K562 (cell line): Measurements from ENCODE around the gene HSD3B7. TPM values are rescaled to one million over a fixed set of nuclear protein-coding genes. Genes with fewer than 3 reads are reported as not detected.

ENCODE experiments used
- ESRRA ChIP-seq: fragments of 450-650 bp; IDR thresholded peaks from 2 replicates; pipeline ENCODE4 v1.6.1; 2014; ENCODE audit warnings: low read depth, mild to moderate bottlenecking, moderate library complexity, borderline replicate concordance
- FOS ChIP-seq: IDR thresholded peaks from 3 replicates; pipeline ENCODE4 v1.6.1; 2011; ENCODE audit not compliant: insufficient read length; ENCODE audit errors: extremely low read depth
- HDAC3 ChIP-seq: fragments of 450-650 bp; IDR thresholded peaks from 2 replicates; pipeline ENCODE4 v1.6.1; 2018; ENCODE audit warnings: borderline replicate concordance, mild to moderate bottlenecking, moderate library complexity; ENCODE audit not compliant: partially characterized antibody
- HDAC8 ChIP-seq: fragments of 450-650 bp; IDR thresholded peaks from 2 replicates; pipeline ENCODE4 v1.6.1; 2016; ENCODE audit warnings: mild to moderate bottlenecking, missing genetic modification characterization, moderate library complexity, missing compliant biosample characterization
- MIER1 ChIP-seq: fragments of 450-650 bp; IDR thresholded peaks from 2 replicates; pipeline ENCODE4 v1.6.1; 2016; ENCODE audit warnings: antibody characterized with exemption, mild to moderate bottlenecking, low read depth
- NFXL1 ChIP-seq: fragments of 450-650 bp; formaldehyde crosslinking; IDR thresholded peaks from 2 replicates; pipeline ENCODE4 v1.4.0; 2021; ENCODE audit warnings: mild to moderate bottlenecking
- WHSC1 ChIP-seq: IDR thresholded peaks from one replicate; pipeline ENCODE4 v1.6.1; 2012; ENCODE audit warnings: low read length, control low read depth, inconsistent platforms
- ZBTB17 ChIP-seq: fragments of 450-650 bp; formaldehyde crosslinking; IDR thresholded peaks from 2 replicates; pipeline ENCODE4 v1.4.0; 2020; ENCODE audit warnings: mild to moderate bottlenecking
- ZKSCAN8 ChIP-seq: fragments of 200-800 bp; sonication (Bioruptor generic); IDR thresholded peaks from 2 replicates; pipeline ENCODE4 v1.6.1; 2016; ENCODE audit warnings: missing genetic modification characterization, missing compliant biosample characterization
- ZNF133 ChIP-seq: fragments of 250-450 bp; sonication (Bioruptor Pico); IDR thresholded peaks from 2 replicates; pipeline ENCODE4 v1.4.0; 2020; ENCODE audit warnings: mild to moderate bottlenecking
- ZNF280B ChIP-seq: fragments of 250-450 bp; sonication (Bioruptor Pico); IDR thresholded peaks from 2 replicates; pipeline ENCODE4 v1.5.1; 2021; ENCODE audit warnings: mild to moderate bottlenecking
- ZNF354B ChIP-seq: fragments of 250-450 bp; sonication (Bioruptor Pico); IDR thresholded peaks from 2 replicates; pipeline ENCODE4 v1.4.0; 2020
- polyA plus RNA-seq, 8 experiments: library from polyadenylated mRNA; depleted of rRNA in 4 of 8; stranded (reverse) in 5 of 8; unstranded in 3 of 8; fragments of >200 nt; fragmentation: Nextera tagmentation in 2 of 8; fragmentation: Illumina TruSeq in 1 of 8; extraction: Ambion mirVana in 2 of 8; extraction: Trizol in 1 of 8; gene quantifications; 2 replicates each; pipeline versions ENCODE4 v1.2.1 to v1.2.3, GENCODE V29; 2011 to 2014; ENCODE audit warnings: inconsistent platforms in 1 of 8, missing spikeins in 1 of 8
- total RNA-seq, 7 experiments: library from RNA; depleted of rRNA in 6 of 7; stranded (reverse); fragments of >200 nt in 6 of 7; fragmentation: Illumina TruSeq in 2 of 7; extraction: Trizol in 2 of 7; gene quantifications; 2 replicates each; pipeline versions ENCODE4 v1.2.1 to v1.2.3, GENCODE V29; 2011 to 2021; ENCODE audit warnings: low replicate concordance in 1 of 7
- TF ChIP-seq, protein P1 (sequence below), 2 experiments: fragments of 450-650 bp; formaldehyde crosslinking in 1 of 2; IDR thresholded peaks; 2 replicates each; pipeline versions ENCODE4 v1.4.0 to v1.6.1; 2014 to 2020; ENCODE audit warnings: mild to moderate bottlenecking in 2 of 2, borderline replicate concordance in 1 of 2, low read depth in 1 of 2
- TF ChIP-seq, protein P2 (sequence below): fragments of 450-650 bp; conservative IDR thresholded peaks from 2 replicates; pipeline ENCODE4 v1.6.1; 2016; ENCODE audit warnings: missing genetic modification characterization, low read depth, mild to moderate bottlenecking, missing compliant biosample characterization, moderate library complexity
- TF ChIP-seq, protein P3 (sequence below): sonication (generic); formaldehyde crosslinking; IDR thresholded peaks from 2 replicates; pipeline ENCODE4 v1.8.1; 2023; ENCODE audit warnings: mild to moderate bottlenecking, missing genetic modification reagents

HSD3B7 gene
- total and polyA plus RNA-seq, 9 of the 15 experiments (the other 6 are each of a cell fraction or from before 2014, with no cell fraction given) = 5.4 to 49.1 (median 23.0) TPM

DNA sequence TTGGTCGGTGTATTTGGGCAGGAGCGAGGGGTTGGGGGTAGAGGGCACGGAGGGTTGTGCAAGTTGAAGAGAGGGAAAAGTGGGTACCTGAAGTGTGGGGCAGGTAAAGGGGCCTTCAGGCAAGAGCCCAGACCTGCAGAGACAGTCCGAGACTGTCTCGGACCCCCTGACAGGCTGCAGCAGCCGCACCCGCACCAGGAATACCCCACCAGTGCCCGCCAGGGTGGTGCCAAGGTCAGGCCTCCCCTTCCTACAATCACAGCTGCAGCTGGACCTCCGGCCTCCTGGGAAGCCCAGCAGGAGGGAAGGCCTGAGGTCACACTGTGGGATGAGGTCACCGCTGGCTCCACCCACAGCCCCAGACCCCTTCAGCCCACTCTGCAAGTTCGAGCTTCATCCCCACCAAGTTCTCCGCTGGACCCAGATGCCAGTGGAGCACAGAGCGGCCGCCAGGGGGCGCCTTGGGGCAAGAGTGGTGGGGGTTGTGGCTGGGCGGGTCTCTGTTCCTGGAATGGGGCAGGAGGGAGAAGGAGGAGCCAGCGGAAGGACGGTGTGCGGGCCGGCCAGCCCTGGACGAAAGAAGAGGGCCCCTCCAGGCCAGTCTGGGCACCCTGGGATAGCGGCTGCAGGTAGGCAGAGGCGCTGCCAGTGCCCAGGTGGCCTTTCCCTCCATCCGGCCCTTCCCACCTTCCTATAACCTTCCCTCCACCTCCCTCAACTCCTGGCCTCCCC is at the start of gene HSD3B7 (continued):
- TF ChIP-seq, protein P1, sequence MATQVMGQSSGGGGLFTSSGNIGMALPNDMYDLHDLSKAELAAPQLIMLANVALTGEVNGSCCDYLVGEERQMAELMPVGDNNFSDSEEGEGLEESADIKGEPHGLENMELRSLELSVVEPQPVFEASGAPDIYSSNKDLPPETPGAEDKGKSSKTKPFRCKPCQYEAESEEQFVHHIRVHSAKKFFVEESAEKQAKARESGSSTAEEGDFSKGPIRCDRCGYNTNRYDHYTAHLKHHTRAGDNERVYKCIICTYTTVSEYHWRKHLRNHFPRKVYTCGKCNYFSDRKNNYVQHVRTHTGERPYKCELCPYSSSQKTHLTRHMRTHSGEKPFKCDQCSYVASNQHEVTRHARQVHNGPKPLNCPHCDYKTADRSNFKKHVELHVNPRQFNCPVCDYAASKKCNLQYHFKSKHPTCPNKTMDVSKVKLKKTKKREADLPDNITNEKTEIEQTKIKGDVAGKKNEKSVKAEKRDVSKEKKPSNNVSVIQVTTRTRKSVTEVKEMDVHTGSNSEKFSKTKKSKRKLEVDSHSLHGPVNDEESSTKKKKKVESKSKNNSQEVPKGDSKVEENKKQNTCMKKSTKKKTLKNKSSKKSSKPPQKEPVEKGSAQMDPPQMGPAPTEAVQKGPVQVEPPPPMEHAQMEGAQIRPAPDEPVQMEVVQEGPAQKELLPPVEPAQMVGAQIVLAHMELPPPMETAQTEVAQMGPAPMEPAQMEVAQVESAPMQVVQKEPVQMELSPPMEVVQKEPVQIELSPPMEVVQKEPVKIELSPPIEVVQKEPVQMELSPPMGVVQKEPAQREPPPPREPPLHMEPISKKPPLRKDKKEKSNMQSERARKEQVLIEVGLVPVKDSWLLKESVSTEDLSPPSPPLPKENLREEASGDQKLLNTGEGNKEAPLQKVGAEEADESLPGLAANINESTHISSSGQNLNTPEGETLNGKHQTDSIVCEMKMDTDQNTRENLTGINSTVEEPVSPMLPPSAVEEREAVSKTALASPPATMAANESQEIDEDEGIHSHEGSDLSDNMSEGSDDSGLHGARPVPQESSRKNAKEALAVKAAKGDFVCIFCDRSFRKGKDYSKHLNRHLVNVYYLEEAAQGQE (IDR thresholded peaks at IDR 0.05; ENCODE audit: borderline replicate concordance) = peak; percentile 84
- TF ChIP-seq, protein P1 (CRISPR knock-in tag; IDR thresholded peaks at IDR 0.05; ENCODE audit: low read depth) = no peak
- TF ChIP-seq HDAC8 = no peak
- no peak for TF ChIP-seq ZNF133 (CRISPR knock-in tag)
- no peak for TF ChIP-seq ZBTB17
- TF ChIP-seq ZNF280B (CRISPR knock-in tag) = no peak
- TF ChIP-seq HDAC3 = no peak
- no peak for TF ChIP-seq NFXL1 (CRISPR knock-in tag)
- TF ChIP-seq, protein P2, sequence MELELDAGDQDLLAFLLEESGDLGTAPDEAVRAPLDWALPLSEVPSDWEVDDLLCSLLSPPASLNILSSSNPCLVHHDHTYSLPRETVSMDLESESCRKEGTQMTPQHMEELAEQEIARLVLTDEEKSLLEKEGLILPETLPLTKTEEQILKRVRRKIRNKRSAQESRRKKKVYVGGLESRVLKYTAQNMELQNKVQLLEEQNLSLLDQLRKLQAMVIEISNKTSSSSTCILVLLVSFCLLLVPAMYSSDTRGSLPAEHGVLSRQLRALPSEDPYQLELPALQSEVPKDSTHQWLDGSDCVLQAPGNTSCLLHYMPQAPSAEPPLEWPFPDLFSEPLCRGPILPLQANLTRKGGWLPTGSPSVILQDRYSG = no peak
- TF ChIP-seq ESRRA = peak; percentile 30; the same call in 1 of the 2 replicates
- TF ChIP-seq WHSC1 = no peak
- no peak for TF ChIP-seq ZKSCAN8 (CRISPR knock-in tag)
- TF ChIP-seq MIER1 = no peak
- TF ChIP-seq, protein P3, sequence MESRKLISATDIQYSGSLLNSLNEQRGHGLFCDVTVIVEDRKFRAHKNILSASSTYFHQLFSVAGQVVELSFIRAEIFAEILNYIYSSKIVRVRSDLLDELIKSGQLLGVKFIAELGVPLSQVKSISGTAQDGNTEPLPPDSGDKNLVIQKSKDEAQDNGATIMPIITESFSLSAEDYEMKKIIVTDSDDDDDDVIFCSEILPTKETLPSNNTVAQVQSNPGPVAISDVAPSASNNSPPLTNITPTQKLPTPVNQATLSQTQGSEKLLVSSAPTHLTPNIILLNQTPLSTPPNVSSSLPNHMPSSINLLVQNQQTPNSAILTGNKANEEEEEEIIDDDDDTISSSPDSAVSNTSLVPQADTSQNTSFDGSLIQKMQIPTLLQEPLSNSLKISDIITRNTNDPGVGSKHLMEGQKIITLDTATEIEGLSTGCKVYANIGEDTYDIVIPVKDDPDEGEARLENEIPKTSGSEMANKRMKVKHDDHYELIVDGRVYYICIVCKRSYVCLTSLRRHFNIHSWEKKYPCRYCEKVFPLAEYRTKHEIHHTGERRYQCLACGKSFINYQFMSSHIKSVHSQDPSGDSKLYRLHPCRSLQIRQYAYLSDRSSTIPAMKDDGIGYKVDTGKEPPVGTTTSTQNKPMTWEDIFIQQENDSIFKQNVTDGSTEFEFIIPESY = 0 out of 2 replicates have a peak, but pooled peaks have one; percentile 30
- TF ChIP-seq ZNF354B (CRISPR knock-in tag) = no peak
- TF ChIP-seq FOS = no peak
